Suprapubic skin (tissue), 4 donors: Measurements from ENCODE around the gene FUNDC2. TPM values are rescaled to one million over a fixed set of nuclear protein-coding genes. Genes with fewer than 3 reads are reported as not detected.

Experiments
- DNase-seq, 2 donors: peaks; one replicate each; pipeline ENCODE4 v3.0.0-alpha.2; 2019; ENCODE audit warnings: low spot score in 2 of 2
- H3K27ac ChIP-seq: fragments of 200-600 bp; sonication (generic); one replicate; pipeline ENCODE4 v1.5.1; 2019
- H3K27me3 ChIP-seq: fragments of 200-600 bp; sonication (generic); one replicate; pipeline ENCODE4 v1.5.1; 2019
- H3K36me3 ChIP-seq: fragments of 200-600 bp; sonication (generic); one replicate; pipeline ENCODE4 v1.5.1; 2019
- H3K4me1 ChIP-seq: fragments of 200-600 bp; sonication (generic); one replicate; pipeline ENCODE4 v1.5.1; 2019
- H3K4me3 ChIP-seq: fragments of 200-600 bp; sonication (generic); one replicate; pipeline ENCODE4 v1.5.1; 2019; ENCODE audit warnings: mild to moderate bottlenecking
- H3K9me3 ChIP-seq: fragments of 200-600 bp; sonication (generic); one replicate; pipeline ENCODE4 v1.5.1; 2019
- CTCF ChIP-seq, 2 donors: fragments of 200-600 bp in 1 of 2; fragments of 450-650 bp in 1 of 2; sonication (generic) in 1 of 2; IDR thresholded peaks; one replicate each; pipeline ENCODE4 v1.5.1; 2016 to 2019; ENCODE audit warnings: antibody characterized with exemption in 2 of 2, mild to moderate bottlenecking in 1 of 2, moderate library complexity in 1 of 2
- EP300 ChIP-seq: sonication (generic); formaldehyde crosslinking; IDR thresholded peaks from one replicate; pipeline ENCODE4 v1.6.1; 2017; ENCODE audit warnings: antibody characterized with exemption
- POLR2A ChIP-seq, 2 donors: fragments of 450-650 bp; IDR thresholded peaks; one replicate each; pipeline ENCODE4 v1.6.1; 2017; ENCODE audit warnings: antibody characterized with exemption in 2 of 2, mild to moderate bottlenecking in 2 of 2, moderate library complexity in 2 of 2
- POLR2AphosphoS5 ChIP-seq, 3 donors: sonication (generic); formaldehyde crosslinking; IDR thresholded peaks; one replicate each; pipeline ENCODE4 v1.6.1; 2017; ENCODE audit warnings: antibody characterized with exemption in 3 of 3
- WGBS: methylation state at CpG from one replicate; pipeline ENCODE4 v1.1.5; 2018; 5-methylcytosine and 5-hydroxymethylcytosine counted together
- total RNA-seq, 4 donors: library from RNA; depleted of rRNA; stranded (reverse); fragments of >200 nt; gene quantifications; one replicate each; pipeline ENCODE4 v1.1.0, GENCODE V29; 2016

The FUNDC2 gene
- total RNA-seq, 4 donors from 2014 or later: 22.9 to 37.9 (median 28.6) TPM

DNA sequence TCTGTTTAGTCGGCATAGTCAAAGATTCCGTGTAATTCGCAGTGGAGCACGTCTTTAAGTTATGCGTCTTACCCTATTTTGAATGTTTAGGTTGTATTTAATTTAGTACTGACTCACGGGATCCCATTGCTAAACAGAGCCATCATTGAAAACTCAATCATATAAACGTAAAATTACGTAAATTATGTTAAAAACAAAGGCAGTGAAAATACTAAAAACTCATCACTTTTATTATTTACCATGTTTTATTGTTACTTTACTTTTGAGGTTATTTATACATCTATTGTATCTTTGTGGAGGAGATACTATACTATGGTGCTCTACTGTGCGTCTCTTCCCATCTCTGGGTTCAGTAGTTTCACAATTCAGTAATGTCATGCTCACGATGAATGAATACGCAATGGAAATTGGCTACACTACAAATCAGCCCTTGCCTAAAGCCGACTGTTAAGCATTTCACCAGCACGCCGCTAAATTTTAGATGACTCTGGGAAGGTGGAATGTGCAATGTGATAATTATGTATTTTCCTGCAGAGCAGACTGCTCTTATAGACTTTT, 944 bp downstream of the FUNDC2 start:
- Histone ChIP-seq H3K36me3 (no peaks in the 10 kb centered on the region), H3K4me1 (peaks cover 12% of the 10 kb centered on the region), H3K27ac (peak overlapping the region; percentile 97), H3K27me3 (no peaks in the 10 kb centered on the region), H3K9me3 (no peaks in the 10 kb centered on the region), H3K4me3 (peak overlapping the region; percentile 63)
- peak in 2 of 3 donors; percentile 34 to 61 for TF ChIP-seq POLR2AphosphoS5 (IDR thresholded peaks at IDR 0.05)
- peak in 1 of 2 donors; percentile 67 for TF ChIP-seq POLR2A (IDR thresholded peaks at IDR 0.05)
- no peak for TF ChIP-seq EP300
- no peak for TF ChIP-seq CTCF (IDR thresholded peaks at IDR 0.05)
- no peak for DNase-seq
- WGBS: 44% methylated on average over 14 of the region's 14 CpGs

DNA sequence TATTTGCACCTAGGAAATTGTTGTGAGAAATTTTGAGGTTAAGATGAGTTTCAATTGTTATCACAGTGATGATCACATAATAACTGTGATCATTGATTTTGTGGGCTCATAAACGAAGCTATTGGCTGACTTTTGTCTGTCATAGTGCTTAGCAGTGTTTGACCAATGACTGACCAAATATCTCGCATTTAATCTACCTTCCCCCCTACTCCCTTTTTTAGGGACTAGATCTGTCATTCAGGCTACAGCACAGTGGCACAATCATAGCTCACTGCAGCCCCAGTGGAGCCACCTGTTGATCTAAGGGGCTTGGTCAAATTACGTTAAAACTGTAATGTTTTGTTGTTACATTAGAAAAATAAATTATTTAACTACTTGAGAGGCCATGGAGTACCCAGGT, 1.5 kb downstream of the FUNDC2 start:
- no peaks in the 10 kb centered on the region for H3K36me3 ChIP-seq
- H3K9me3 ChIP-seq: no peaks in the 10 kb centered on the region
- 44% methylated on average over 3 of the region's 3 CpGs for WGBS
- H3K4me1 ChIP-seq: peaks cover 12% of the 10 kb centered on the region
- H3K27me3 ChIP-seq: no peaks in the 10 kb centered on the region
- peak overlapping the region; percentile 63 for H3K4me3 ChIP-seq
- no peak for DNase-seq
- TF ChIP-seq EP300 (no peak), POLR2A (IDR thresholded peaks at IDR 0.05) (no peak), POLR2AphosphoS5 (IDR thresholded peaks at IDR 0.05) (no peak), CTCF (IDR thresholded peaks at IDR 0.05) (no peak)
- peak overlapping the region; percentile 97 for H3K27ac ChIP-seq

GRCh38 chrX:155028877-155029291, 2.2 kb downstream of the FUNDC2 start:
- Histone ChIP-seq H3K27me3 (no peaks in the 10 kb centered on the region), H3K27ac (peak overlapping the region; percentile 18), H3K4me3 (no peak overlapping the region), H3K4me1 (peaks cover 12% of the 10 kb centered on the region), H3K9me3 (no peaks in the 10 kb centered on the region), H3K36me3 (no peaks in the 10 kb centered on the region)
- TF ChIP-seq POLR2A (IDR thresholded peaks at IDR 0.05): no peak
- TF ChIP-seq CTCF (IDR thresholded peaks at IDR 0.05): no peak
- TF ChIP-seq EP300: no peak
- no peak for TF ChIP-seq POLR2AphosphoS5 (IDR thresholded peaks at IDR 0.05)
- no peak for DNase-seq
- WGBS: 72% methylated on average over 2 of the region's 2 CpGs

DNA sequence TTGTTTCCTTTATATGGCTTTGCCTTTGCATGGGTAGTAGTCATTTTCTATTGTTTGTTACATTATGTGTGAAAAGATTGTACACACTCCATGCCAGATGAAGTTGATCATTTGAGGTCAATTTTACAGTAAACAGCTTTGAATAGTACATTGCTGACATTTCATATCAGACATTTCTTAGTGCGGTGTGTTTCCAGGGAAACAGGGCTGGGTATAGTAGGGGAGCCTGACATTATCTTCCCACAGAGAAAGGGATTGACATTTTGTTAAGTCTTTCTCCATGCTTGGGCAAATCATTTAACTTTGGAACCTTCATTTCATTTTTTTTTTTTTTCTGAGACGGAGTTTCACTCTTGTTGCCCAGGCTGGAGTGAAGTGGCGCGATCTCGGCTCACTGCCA, 5.0 kb downstream of the FUNDC2 start:
- Histone ChIP-seq H3K27ac (no peak overlapping the region), H3K4me1 (peaks cover 12% of the 10 kb centered on the region), H3K27me3 (no peaks in the 10 kb centered on the region), H3K4me3 (no peak overlapping the region), H3K9me3 (no peaks in the 10 kb centered on the region), H3K36me3 (peaks cover 7% of the 10 kb centered on the region)
- WGBS: 95% methylated on average over 5 of the region's 5 CpGs
- DNase-seq: no peak
- TF ChIP-seq EP300 (no peak), POLR2A (IDR thresholded peaks at IDR 0.05) (no peak), CTCF (IDR thresholded peaks at IDR 0.05) (no peak), POLR2AphosphoS5 (IDR thresholded peaks at IDR 0.05) (no peak)

DNA sequence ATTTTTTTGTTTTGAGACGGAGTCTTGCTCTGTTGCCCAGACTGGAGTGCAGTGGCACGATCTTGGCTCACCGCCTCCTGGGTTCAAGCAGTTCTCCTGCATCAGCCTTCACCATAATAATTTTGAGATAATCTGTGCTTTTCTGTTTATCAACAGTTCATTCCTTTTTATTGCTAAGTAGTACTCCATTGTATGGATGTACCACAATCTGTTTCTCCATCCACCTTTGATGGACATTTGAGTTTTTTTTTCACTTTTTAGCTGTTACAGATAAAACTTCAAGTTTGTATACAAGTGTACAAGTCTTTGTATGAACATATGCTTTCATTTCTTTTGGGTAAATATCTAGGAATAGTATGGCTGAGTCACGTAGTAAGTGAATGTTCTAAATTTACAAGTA, 9.0 kb downstream of the FUNDC2 start:
- no peak overlapping the region for H3K4me3 ChIP-seq
- TF ChIP-seq EP300 (no peak), CTCF (IDR thresholded peaks at IDR 0.05) (no peak), POLR2AphosphoS5 (IDR thresholded peaks at IDR 0.05) (no peak), POLR2A (IDR thresholded peaks at IDR 0.05) (no peak)

More for the DNA sequence above, 9.0 kb downstream of the FUNDC2 start:
- WGBS: 95% methylated on average over 4 of the region's 4 CpGs
- Histone ChIP-seq H3K9me3 (no peaks in the 10 kb centered on the region), H3K27me3 (no peaks in the 10 kb centered on the region), H3K27ac (no peak overlapping the region), H3K36me3 (peaks cover 7% of the 10 kb centered on the region), H3K4me1 (no peaks in the 10 kb centered on the region)
- no peak for DNase-seq
